GM19240 (cell line): ENCODE results near the gene MAN2A1.
"Not testable (repeated sequence)": the region's sequence is repeated elsewhere in the genome, so short reads cannot be mapped to it uniquely, and the experiment has no call there.

ENCODE experiments used
- DNase-seq: peaks from one replicate; pipeline ENCODE4 v3.0.0; 2011; ENCODE audit warnings: low spot score; ENCODE audit not compliant: insufficient read length

Gene MAN2A1

GRCh38 chr5:109865637-109866036, 175.9 kb downstream of the MAN2A1 start:
- DNase-seq = no peak

- DNase-seq = no peak
These were observed 176.3 kb downstream of the MAN2A1 start for GRCh38 chr5:109866051-109866450.

DNA sequence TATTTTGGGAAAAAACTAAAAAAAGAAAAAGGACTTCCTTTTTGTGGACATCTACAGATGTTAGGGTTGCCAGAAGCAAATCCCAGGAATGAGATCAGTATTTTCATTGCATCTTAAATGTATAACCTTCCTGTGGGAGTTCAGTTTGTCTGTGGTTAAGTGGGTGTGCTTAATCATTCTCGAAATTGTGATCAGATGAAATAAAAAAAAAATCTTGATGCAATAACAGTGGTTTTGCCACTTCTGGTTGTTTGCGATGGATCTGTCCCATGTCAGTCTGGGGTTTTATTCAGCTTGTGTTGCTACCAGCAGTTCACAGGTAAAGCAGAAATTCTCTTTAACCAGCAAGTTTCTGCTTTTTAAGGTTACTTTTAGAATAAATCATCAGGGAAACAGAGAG, 179.0 kb downstream of the MAN2A1 start:
- DNase-seq = no peak

DNA sequence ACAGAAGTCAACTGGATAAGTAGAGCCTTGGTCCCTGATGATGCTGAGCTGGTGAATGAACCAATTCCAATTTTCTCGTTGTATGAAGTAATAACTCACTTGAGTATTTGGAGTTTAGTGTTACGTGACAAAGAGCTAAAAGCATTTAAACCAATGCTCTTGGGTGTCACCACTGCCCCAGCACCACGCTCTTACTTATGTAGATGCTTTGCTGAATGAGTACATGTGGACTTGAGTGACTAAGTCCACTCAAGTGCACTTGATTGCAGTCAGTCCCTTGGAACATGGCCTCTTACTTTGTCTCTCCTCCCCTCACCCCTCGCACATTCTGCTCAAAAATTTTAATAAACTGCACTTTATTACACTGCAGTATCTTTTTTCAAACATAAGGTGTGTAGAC, 184.0 kb downstream of the MAN2A1 start:
- no peak for DNase-seq

DNA sequence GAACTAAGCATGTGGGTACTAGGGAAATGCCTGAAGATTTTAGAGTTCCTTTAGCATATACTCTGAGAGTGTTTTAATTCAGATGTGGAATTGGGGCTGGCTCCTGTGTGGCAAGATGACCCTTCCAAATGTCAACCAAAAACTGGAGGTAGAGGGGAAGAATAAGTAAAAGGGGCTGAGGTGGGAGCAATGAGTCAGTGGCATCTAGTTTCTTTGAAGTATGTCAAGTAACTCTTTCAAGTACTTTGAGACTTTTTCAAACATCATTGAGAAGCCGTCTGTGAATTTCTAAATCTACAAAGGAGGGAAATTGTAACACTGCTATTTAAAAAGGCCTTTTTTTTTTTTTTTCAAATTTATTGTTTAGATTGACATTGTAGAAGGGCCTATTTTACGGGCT, 184.4 kb downstream of the MAN2A1 start:
- no peak for DNase-seq

DNA sequence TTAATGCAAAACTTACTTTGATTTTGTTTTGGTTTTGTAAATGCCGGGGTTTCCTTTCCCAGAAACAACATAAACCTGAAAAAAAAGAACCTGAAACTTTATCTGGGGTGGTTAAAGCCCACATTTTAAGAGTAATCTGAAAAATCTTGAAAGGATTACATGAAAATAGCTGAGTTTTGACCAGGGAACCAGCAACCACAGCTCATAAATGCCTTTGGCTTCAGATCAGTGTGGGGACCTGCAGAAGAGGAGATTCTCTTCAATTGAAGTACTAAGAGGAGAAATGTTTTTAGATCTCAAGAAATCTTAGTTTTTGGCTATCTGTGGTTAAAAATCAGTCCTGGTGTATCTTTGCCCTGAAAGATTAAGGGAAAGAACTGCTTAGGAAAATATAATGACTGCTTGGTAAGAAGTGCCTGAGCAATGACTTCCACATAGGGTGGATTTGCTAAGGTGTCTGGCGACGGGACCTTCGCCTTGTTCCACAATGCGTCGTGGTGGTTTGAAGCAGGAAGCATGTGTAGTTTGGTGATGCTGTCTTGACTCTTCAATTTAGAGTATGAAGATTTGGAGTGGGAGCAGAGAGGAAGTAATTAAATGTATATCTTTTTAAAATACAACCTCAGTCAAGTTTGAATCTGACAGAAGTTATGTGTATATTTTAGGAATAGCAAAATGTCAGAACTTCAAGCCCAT, 186.5 kb downstream of the MAN2A1 start:
- DNase-seq = no peak

GRCh38 chr5:109876941-109877669, 187.4 kb downstream of the MAN2A1 start:
- DNase-seq = no peak

- DNase-seq = no peak
These were observed 187.9 kb downstream of the MAN2A1 start for GRCh38 chr5:109877670-109878045.

- no peak for DNase-seq
These were observed 189.2 kb downstream of the MAN2A1 start for GRCh38 chr5:109878887-109879286.

DNA sequence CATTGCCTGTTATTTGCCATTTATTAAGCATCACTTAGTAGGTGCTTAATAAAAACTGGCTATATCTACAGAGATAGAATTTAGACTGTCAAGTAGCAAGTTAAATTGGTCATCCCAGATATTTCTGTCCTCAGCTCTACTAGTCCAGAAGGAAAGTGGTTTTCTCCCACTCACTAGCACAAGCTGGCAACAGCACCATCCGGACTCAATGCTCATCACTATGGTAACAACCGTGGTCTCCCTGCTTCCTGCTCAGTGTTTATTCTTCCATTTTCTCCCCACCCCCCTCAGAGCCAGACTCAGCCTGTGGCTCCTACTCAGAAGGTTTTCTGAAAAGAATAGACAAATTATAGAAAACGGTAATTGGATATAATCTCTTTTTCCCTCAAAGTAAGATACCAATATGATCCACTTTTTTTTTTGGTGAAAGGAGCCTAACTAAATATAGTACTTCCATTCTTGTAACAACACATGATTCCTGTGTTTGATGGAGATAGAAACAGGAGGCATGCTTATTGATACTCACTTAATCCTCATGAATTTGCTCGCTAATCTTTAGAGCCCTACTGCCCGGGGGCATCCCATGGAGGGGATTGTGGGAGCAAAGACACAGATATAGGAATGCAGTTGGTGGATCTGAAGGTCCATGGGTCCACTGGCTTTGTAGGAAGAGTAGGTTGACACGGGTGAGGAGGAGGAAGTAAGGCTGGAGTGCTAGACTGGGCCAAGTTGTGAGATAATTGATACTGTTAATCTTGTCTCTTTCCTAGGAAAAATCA, 191.4 kb downstream of the MAN2A1 start:
- no peak for DNase-seq

DNA sequence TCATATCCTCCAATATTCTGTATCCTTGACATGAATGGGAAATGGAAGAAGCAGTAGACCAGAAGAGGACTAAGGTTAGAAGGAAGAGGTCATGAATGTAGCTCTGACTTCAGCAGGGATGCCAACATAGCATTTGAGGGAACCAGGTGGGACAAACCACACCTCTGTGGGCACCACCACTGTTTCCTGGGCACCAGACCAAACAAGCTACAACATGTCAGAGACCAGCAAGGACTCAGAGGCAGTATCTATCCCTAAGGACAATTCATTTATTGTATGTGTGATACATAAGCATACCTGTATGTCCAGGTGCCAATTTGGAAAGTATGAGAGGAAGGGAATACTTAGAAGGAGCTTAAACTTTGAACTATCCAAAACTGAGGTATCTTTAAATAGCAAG, 192.8 kb downstream of the MAN2A1 start:
- DNase-seq = no peak

- no peak for DNase-seq
These were observed 194.9 kb downstream of the MAN2A1 start for GRCh38 chr5:109884676-109885075.

- DNase-seq = no peak
These were observed 195.5 kb downstream of the MAN2A1 start for GRCh38 chr5:109885205-109885604.

- no peak for DNase-seq
These were observed 199.3 kb downstream of the MAN2A1 start for GRCh38 chr5:109888989-109889388.

DNA sequence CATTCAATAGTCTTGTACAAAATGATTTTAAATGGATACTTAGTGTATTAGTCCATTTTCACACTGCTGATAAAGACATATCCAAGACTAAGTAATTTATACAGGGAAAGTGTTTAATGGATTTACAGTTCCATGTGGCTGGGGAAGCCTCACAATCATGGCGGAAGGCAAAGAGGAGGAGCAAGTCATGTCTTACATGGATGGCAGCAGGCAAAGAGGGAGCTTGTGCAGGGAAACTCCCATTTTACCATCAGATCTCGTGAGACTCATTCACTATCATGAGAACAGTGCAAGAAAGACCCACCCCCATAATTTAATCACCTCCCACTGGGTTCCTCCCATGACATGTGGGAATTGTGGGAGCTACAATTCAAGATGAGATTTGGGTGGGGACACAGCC, 203.5 kb downstream of the MAN2A1 start:
- not testable (repeated sequence) for DNase-seq

- DNase-seq = no peak
These were observed 208.8 kb downstream of the MAN2A1 start for GRCh38 chr5:109898269-109899162.

DNA sequence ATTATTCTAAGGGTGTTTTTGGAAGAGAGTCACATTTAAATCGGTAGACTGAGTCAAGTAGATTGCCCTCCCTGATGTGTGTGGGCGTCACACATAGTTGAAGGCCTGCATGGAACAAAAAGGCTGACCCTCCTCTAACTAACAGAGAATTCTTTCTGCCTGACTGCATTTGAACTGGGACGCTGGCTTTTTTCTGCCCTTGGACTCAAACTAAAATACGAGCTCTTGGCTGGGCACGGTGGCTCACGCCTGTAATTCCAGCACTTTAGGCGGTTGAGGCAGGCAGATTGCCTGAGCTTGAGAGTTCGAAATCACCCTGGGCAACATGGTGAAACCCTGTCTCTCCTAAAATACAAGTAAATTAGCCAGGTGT, 209.4 kb downstream of the MAN2A1 start:
- no peak for DNase-seq

GRCh38 chr5:109900461-109900860, 210.7 kb downstream of the MAN2A1 start:
- DNase-seq = no peak

GRCh38 chr5:109900911-109901627, 211.3 kb downstream of the MAN2A1 start:
- no peak for DNase-seq

DNA sequence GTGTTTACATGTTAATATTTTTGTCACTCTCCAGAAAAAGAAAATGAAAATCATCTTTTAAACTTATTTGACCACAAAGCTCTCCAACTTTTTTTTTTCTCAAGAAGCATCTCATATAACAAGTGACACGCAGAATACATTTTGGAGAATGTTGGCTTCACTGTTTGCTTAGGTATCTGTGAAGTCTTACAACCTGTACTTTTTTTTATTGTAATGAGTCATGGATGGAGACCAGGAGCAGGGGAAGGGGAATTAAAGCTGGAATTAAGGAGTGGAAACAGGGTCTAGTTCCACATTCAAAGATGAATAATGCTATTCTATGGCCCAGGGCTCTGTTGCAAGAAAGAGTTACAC, 211.9 kb downstream of the MAN2A1 start:
- no peak for DNase-seq

DNA sequence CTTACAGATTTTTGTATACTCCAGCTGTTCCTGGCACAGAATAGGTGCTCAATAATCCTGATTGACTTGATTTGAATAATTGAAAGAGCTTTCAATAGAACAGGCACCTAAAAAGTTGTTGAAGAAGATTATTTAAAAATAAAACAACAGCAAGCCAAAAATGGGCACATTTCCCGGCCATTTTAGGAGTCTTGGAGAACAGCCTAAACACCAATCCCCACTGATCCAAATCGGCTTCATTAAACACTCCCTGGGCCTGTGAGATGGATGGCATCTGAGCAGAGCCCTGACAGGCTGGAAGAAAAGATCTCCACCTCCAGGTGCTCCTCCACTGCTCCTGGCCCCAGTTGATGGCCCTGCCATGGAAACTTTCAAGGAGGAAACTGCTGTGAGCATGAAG, 213.3 kb downstream of the MAN2A1 start:
- DNase-seq = no peak
